ENCODE data around the gene PTH1R. TPM values are rescaled to one million over a fixed set of nuclear protein-coding genes. Genes with fewer than 3 reads are reported as not detected.

The PTH1R gene
- total RNA-seq, 1 donor from 2014 or later, result 14.5 TPM

GRCh38 chr3:46860017-46860809, 17.3 kb upstream of the PTH1R start:
- intact Hi-C loops (cut with DNase I), result no loop called here
- no peaks in the 10 kb centered on the region for H3K27me3 ChIP-seq (ENCODE audit: low read depth)
- no peak overlapping the region for H3K27ac ChIP-seq
- no peak for ATAC-seq
- no peak overlapping the region for H3K4me3 ChIP-seq
- no peaks in the 10 kb centered on the region for H3K36me3 ChIP-seq
- peaks cover 12% of the 10 kb centered on the region for H3K4me1 ChIP-seq
- DNase-seq, result peak; percentile 39
- peak; percentile 28 for TF ChIP-seq CTCF (IDR thresholded peaks at IDR 0.05)
- H3K9me3 ChIP-seq, result no peaks in the 10 kb centered on the region

- ATAC-seq, result no peak
- intact Hi-C loops (cut with DNase I), result no loop called here
- Histone ChIP-seq H3K4me1 (peaks cover 14% of the 10 kb centered on the region), H3K27ac (no peak overlapping the region), H3K27me3 (ENCODE audit: low read depth) (no peaks in the 10 kb centered on the region), H3K4me3 (no peak overlapping the region), H3K36me3 (no peaks in the 10 kb centered on the region), H3K9me3 (no peaks in the 10 kb centered on the region)
- peak; percentile 30 for DNase-seq
- TF ChIP-seq CTCF (IDR thresholded peaks at IDR 0.05), result no peak
Observed at GRCh38 chr3:46860810-46861604, 16.5 kb upstream of the PTH1R start.

- no peak for TF ChIP-seq CTCF (IDR thresholded peaks at IDR 0.05)
- no peaks in the 10 kb centered on the region for H3K9me3 ChIP-seq
- no peaks in the 10 kb centered on the region for H3K36me3 ChIP-seq
- peak; percentile 21 for DNase-seq
- ATAC-seq, result no peak
- no peak overlapping the region for H3K4me3 ChIP-seq
- H3K4me1 ChIP-seq, result peaks cover 15% of the 10 kb centered on the region
- intact Hi-C loops (cut with DNase I), result no loop called here
- no peaks in the 10 kb centered on the region for H3K27me3 ChIP-seq (ENCODE audit: low read depth)
- H3K27ac ChIP-seq, result no peak overlapping the region
Observed at GRCh38 chr3:46861605-46862368, 15.7 kb upstream of the PTH1R start.

- TF ChIP-seq CTCF (IDR thresholded peaks at IDR 0.05), result no peak
- intact Hi-C loops (cut with DNase I), result no loop called here
- no peak overlapping the region for H3K4me3 ChIP-seq
- no peak for ATAC-seq
- H3K9me3 ChIP-seq, result no peaks in the 10 kb centered on the region
- no peaks in the 10 kb centered on the region for H3K36me3 ChIP-seq
- no peaks in the 10 kb centered on the region for H3K27me3 ChIP-seq (ENCODE audit: low read depth)
- H3K27ac ChIP-seq, result no peak overlapping the region
- DNase-seq, result peak; percentile 19
- H3K4me1 ChIP-seq, result peaks cover 22% of the 10 kb centered on the region
Observed at GRCh38 chr3:46862369-46863025, 15.0 kb upstream of the PTH1R start.

GRCh38 chr3:46863261-46863782, 14.2 kb upstream of the PTH1R start, which contains the start of gene MYL3:
TSS of gene MYL3 (minus strand) at chr3:46863444. CDS start at chr3:46863390, 54 bp downstream.
- intact Hi-C loops (cut with DNase I), result no loop called here
- no peaks in the 10 kb centered on the region for H3K27me3 ChIP-seq (ENCODE audit: low read depth)
- no peak for TF ChIP-seq CTCF (IDR thresholded peaks at IDR 0.05)
- peaks cover 30% of the 10 kb centered on the region for H3K4me1 ChIP-seq
- no peak within 1 kb of the TSS for H3K27ac ChIP-seq
- DNase-seq (peak; percentile 18), ATAC-seq (no peak)
- H3K36me3 ChIP-seq, result no peaks in the 10 kb centered on the region
- no peak within 1 kb of the TSS for H3K4me3 ChIP-seq
- H3K9me3 ChIP-seq, result no peaks in the 10 kb centered on the region
